Measurements from ENCODE around the gene FNBP1. TPM values are rescaled to one million over a fixed set of nuclear protein-coding genes. Genes with fewer than 3 reads are reported as not detected.

Gene FNBP1
- total RNA-seq, 1 experiment from 2014 or later, result 30.8 TPM

DNA sequence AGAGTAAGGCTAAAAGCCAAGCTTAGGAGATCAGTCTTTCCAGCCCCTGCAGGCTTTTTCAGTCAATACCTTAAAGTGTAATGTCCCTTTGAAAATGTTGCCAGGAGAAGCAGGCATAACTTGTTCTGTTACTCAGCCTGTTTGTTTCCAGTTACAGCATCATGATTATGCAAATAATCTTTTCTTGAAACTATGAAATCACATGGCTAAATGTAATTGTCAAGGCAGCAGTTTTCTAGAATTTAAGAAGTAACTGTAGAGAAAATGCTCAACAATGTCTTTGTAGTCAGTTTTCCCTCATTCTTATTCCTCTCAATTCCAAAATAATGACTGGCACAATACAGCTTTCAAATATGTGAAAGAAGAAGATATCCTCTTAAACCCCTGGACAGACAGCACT is 8.9 kb upstream of the FNBP1 start:
- no peaks in the 10 kb centered on the region for H3K27me3 ChIP-seq (ENCODE audit: low read length)
- CTCF ChIA-PET, result interaction anchor here (0.6 kb wide), 1 partner anchor 79 kb away, joined by 3 read pairs; no protein-coding TSS in a partner anchor
- no peaks in the 10 kb centered on the region for H3K9me2 ChIP-seq (replicated peaks; ENCODE audit: low read length)
- H3K9ac ChIP-seq (ENCODE audit: low read length), result no peak overlapping the region
- peak overlapping the region; percentile 95 for H3K4me2 ChIP-seq (ENCODE audit: low read length)
- no TSS peak for BruUV-seq (replicated peaks)
- peak overlapping the region; percentile 49 for H3K27ac ChIP-seq (ENCODE audit: low read length)
- H3F3A ChIP-seq (ENCODE audit: low read length, unreplicated experiment), result no peaks in the 10 kb centered on the region
- peaks cover 23% of the 10 kb centered on the region for H3K4me1 ChIP-seq (ENCODE audit: insufficient read depth, low read length)
- TF ChIP-seq EZH2phosphoT487 (IDR thresholded peaks at IDR 0.05; ENCODE audit: borderline replicate concordance, low read length) (no peak), EZH2 (IDR thresholded peaks at IDR 0.05; ENCODE audit: low read length, unreplicated experiment) (no peak), CTCF (conservative IDR thresholded peaks at IDR 0.05; ENCODE audit: low read depth, low read length) (no peak)
- DNase-seq, result peak; percentile 83
- H4K20me1 ChIP-seq (ENCODE audit: low read length), result no peaks in the 10 kb centered on the region
- H3K4me3 ChIP-seq (ENCODE audit: low read length), result peak overlapping the region; percentile 95; the same call in 1 of the 2 replicates
- intact Hi-C loops (cut with micrococcal nuclease), result no loop called here
- no peaks in the 10 kb centered on the region for H3K9me3 ChIP-seq (ENCODE audit: low read length)
- peak; percentile 37; the same call in 1 of the 2 replicates for ATAC-seq
- H3K36me3 ChIP-seq (ENCODE audit: low read depth, low read length), result no peaks in the 10 kb centered on the region
- peaks cover 48% of the 10 kb centered on the region for H3K79me2 ChIP-seq (ENCODE audit: low read length)
- POLR2A ChIA-PET (ENCODE audit: unreplicated experiment), result interaction anchor here (0.6 kb wide), 2 partner anchors 28 to 83 kb away, joined by 3 to 4 read pairs; no protein-coding TSS in a partner anchor
- no peak overlapping the region for H2AFZ ChIP-seq (ENCODE audit: low read length)

GRCh38 chr9:130050462-130050861 is 7.5 kb upstream of the FNBP1 start:
- Histone ChIP-seq H3F3A (ENCODE audit: low read length, unreplicated experiment) (no peaks in the 10 kb centered on the region), H4K20me1 (ENCODE audit: low read length) (no peaks in the 10 kb centered on the region), H3K36me3 (ENCODE audit: low read depth, low read length) (no peaks in the 10 kb centered on the region), H3K79me2 (ENCODE audit: low read length) (peaks cover 40% of the 10 kb centered on the region), H3K9ac (ENCODE audit: low read length) (no peak overlapping the region), H3K4me2 (ENCODE audit: low read length) (no peak overlapping the region), H2AFZ (ENCODE audit: low read length) (no peak overlapping the region), H3K9me2 (replicated peaks; ENCODE audit: low read length) (no peaks in the 10 kb centered on the region), H3K4me1 (ENCODE audit: insufficient read depth, low read length) (peaks cover 30% of the 10 kb centered on the region), H3K9me3 (ENCODE audit: low read length) (no peaks in the 10 kb centered on the region), H3K27me3 (ENCODE audit: low read length) (no peaks in the 10 kb centered on the region), H3K4me3 (ENCODE audit: low read length) (no peak overlapping the region), H3K27ac (ENCODE audit: low read length) (no peak overlapping the region)
- POLR2A ChIA-PET (ENCODE audit: unreplicated experiment), result no interaction called here
- DNase-seq (no peak), ATAC-seq (no peak)
- CTCF ChIA-PET, result no interaction called here
- intact Hi-C loops (cut with micrococcal nuclease), result no loop called here
- TF ChIP-seq EZH2phosphoT487 (IDR thresholded peaks at IDR 0.05; ENCODE audit: borderline replicate concordance, low read length) (no peak), EZH2 (IDR thresholded peaks at IDR 0.05; ENCODE audit: low read length, unreplicated experiment) (no peak), CTCF (conservative IDR thresholded peaks at IDR 0.05; ENCODE audit: low read depth, low read length) (no peak)
- no TSS peak for BruUV-seq (replicated peaks)

DNA sequence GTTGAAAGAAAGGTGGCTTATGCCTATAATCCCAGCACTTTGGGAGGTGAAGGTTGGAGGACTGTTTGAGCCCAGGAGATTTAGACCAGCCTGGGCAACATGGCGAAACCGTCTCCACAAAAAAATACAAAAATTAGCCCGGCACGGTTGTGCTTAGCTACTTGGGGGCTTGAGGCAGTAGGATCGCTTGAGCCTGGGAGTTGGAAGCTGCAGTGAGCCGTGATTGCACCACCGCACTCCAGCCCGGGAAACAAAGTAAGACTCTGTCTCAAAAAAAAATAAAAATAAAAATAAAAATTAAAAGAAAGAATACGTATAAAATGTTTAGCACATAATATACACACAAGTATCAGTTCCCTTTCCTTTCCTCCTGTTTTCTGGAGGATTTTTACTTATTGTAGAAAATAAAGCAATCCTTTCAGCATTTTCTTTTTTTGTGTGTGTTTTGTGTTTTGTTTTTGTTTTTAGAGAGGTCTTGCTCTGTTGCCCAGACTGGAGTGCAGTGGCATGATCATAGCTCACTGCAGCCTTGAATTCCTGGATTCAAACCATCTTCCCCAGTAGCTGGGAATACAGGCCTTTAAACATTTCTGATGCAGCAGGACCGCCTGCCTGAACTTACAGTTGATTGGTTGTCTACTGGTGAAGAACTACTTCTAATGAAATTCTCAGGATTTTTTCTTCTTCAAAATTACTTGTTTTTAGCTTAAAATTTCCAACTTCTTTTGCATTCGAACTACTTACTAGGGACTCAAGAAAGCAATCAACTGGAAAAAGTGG is 6.6 kb upstream of the FNBP1 start:
- no peaks in the 10 kb centered on the region for H3F3A ChIP-seq (ENCODE audit: low read length, unreplicated experiment)
- H3K4me1 ChIP-seq (ENCODE audit: insufficient read depth, low read length), result peaks cover 32% of the 10 kb centered on the region
- ATAC-seq (no peak), DNase-seq (no peak)
- intact Hi-C loops (cut with micrococcal nuclease), result no loop called here
- peaks cover 32% of the 10 kb centered on the region for H3K79me2 ChIP-seq (ENCODE audit: low read length)
- POLR2A ChIA-PET (ENCODE audit: unreplicated experiment), result no interaction called here
- H2AFZ ChIP-seq (ENCODE audit: low read length), result no peak overlapping the region
- no peak overlapping the region for H3K9ac ChIP-seq (ENCODE audit: low read length)
- no peaks in the 10 kb centered on the region for H3K9me2 ChIP-seq (replicated peaks; ENCODE audit: low read length)
- no peak overlapping the region for H3K4me3 ChIP-seq (ENCODE audit: low read length)
- no peak for TF ChIP-seq EZH2 (IDR thresholded peaks at IDR 0.05; ENCODE audit: low read length, unreplicated experiment)
- no peak for TF ChIP-seq EZH2phosphoT487 (IDR thresholded peaks at IDR 0.05; ENCODE audit: borderline replicate concordance, low read length)
- TF ChIP-seq CTCF (conservative IDR thresholded peaks at IDR 0.05; ENCODE audit: low read depth, low read length), result no peak
- H3K36me3 ChIP-seq (ENCODE audit: low read depth, low read length), result no peaks in the 10 kb centered on the region
- BruUV-seq (replicated peaks), result no TSS peak
- no peak overlapping the region for H3K27ac ChIP-seq (ENCODE audit: low read length)
- H3K9me3 ChIP-seq (ENCODE audit: low read length), result no peaks in the 10 kb centered on the region
- CTCF ChIA-PET, result no interaction called here
- no peak overlapping the region for H3K4me2 ChIP-seq (ENCODE audit: low read length)
- no peaks in the 10 kb centered on the region for H4K20me1 ChIP-seq (ENCODE audit: low read length)
- H3K27me3 ChIP-seq (ENCODE audit: low read length), result no peaks in the 10 kb centered on the region
